SK-N-SH (cell line): ENCODE measurements around the gene ABCC3. TPM values are rescaled to one million over a fixed set of nuclear protein-coding genes. Genes with fewer than 3 reads are reported as not detected.
A peak's percentile ranks its signal among the peaks of the same experiment; 100 is the strongest.

ENCODE experiments used
- CTCF ChIA-PET: fragments of 300-600, 350-600 bp; formaldehyde crosslinking; extraction: SDS; loops from one replicate; lab custom pipeline; 2021; lab: Yijun Ruan, JAX
- POLR2A ChIA-PET: fragments of 350-600 bp; sonication (Branson Sonifier 250); formaldehyde crosslinking; extraction: SDS; loops from one replicate; lab custom pipeline; 2020; ENCODE audit warnings: antibody characterized with exemption, inconsistent platforms; lab: Yijun Ruan, JAX
- DNase-seq: peaks from one replicate; pipeline ENCODE4 v3.0.0; 2012
- H2AFZ ChIP-seq: fragments of 200-600 bp; sonication (generic); 2 replicates; pipeline ENCODE4 v1.8.1; 2016; ENCODE audit warnings: antibody characterized with exemption, mild to moderate bottlenecking, low read depth
- H3F3A ChIP-seq: fragments of 200-600 bp; sonication (generic); replicated peaks from 2 replicates; pipeline ENCODE3; 2016; ENCODE audit warnings: antibody characterized with exemption, mild to moderate bottlenecking; ENCODE audit not compliant: insufficient read depth
- H3K27ac ChIP-seq, 2 experiments: fragments of 200-500 bp in 1 of 2; fragments of 200-600 bp in 1 of 2; sonication (Bioruptor generic) in 1 of 2; sonication (generic), shearing (Covaris generic) in 1 of 2; 2 replicates each; pipeline versions ENCODE4 v1.5.1 to v1.6.1; 2014 to 2016; ENCODE audit warnings: low read depth in 2 of 2, inconsistent platforms in 1 of 2, low read length in 1 of 2, mild to moderate bottlenecking in 1 of 2, mixed read lengths in 1 of 2
- H3K27me3 ChIP-seq: fragments of 200-600 bp; sonication (generic), shearing (Covaris generic); 2 replicates; pipeline ENCODE4 v1.6.1; 2016; ENCODE audit warnings: mixed run types; ENCODE audit not compliant: insufficient read depth
- H3K36me3 ChIP-seq, 2 experiments: fragments of 200-500 bp in 1 of 2; fragments of 200-600 bp in 1 of 2; sonication (Bioruptor generic) in 1 of 2; sonication (generic) in 1 of 2; replicated peaks in 1 of 2; 2 replicates each; pipeline versions ENCODE3 to v1.5.1; 2014 to 2016; ENCODE audit warnings: low read length in 1 of 2, mild to moderate bottlenecking in 1 of 2; ENCODE audit not compliant: insufficient read depth in 2 of 2, control insufficient read depth in 1 of 2
- H3K4me1 ChIP-seq, 2 experiments: fragments of 200-500 bp in 1 of 2; fragments of 200-600 bp in 1 of 2; sonication (Bioruptor generic) in 1 of 2; sonication (generic), shearing (Covaris generic) in 1 of 2; 2 replicates each; pipeline versions ENCODE4 v1.5.1 to v1.6.1; 2014 to 2016; ENCODE audit warnings: low read depth in 1 of 2, low read length in 1 of 2, mixed run types in 1 of 2; ENCODE audit not compliant: insufficient read depth in 2 of 2, control insufficient read depth in 1 of 2
- H3K4me2 ChIP-seq: fragments of 200-600 bp; sonication (generic), shearing (Covaris generic); 2 replicates; pipeline ENCODE4 v1.6.1; 2017; ENCODE audit warnings: mixed run types
- H3K4me3 ChIP-seq, 2 experiments: fragments of 200-500 bp in 1 of 2; fragments of 200-600 bp in 1 of 2; sonication (Bioruptor generic) in 1 of 2; sonication (generic), shearing (Covaris generic) in 1 of 2; 2 replicates each; pipeline versions ENCODE4 v1.5.1 to v1.8.1; 2014 to 2016; ENCODE audit warnings: low read depth in 2 of 2, inconsistent platforms in 1 of 2, low read length in 1 of 2, mild to moderate bottlenecking in 1 of 2, mixed read lengths in 1 of 2, moderate library complexity in 1 of 2
- H3K79me2 ChIP-seq: fragments of 200-600 bp; sonication (generic); 2 replicates; pipeline ENCODE4 v1.8.1; 2017; ENCODE audit warnings: mild to moderate bottlenecking; ENCODE audit not compliant: insufficient read depth
- H3K9ac ChIP-seq: fragments of 200-600 bp; sonication (generic); 2 replicates; pipeline ENCODE4 v1.6.1; 2017; ENCODE audit warnings: mixed run types
- H3K9me2 ChIP-seq: fragments of 200-600 bp; sonication (generic); 2 replicates; pipeline ENCODE4 v1.6.1; 2017; ENCODE audit warnings: mixed run types
- H3K9me3 ChIP-seq: fragments of 200-600 bp; sonication (generic); 2 replicates; pipeline ENCODE4 v1.6.1; 2017; ENCODE audit warnings: mixed run types, mild to moderate bottlenecking, moderate library complexity
- H4K20me1 ChIP-seq: fragments of 200-600 bp; sonication (generic); 2 replicates; pipeline ENCODE4 v1.6.1; 2017; ENCODE audit warnings: mild to moderate bottlenecking, mixed run types; ENCODE audit not compliant: insufficient read depth
- POLR2AphosphoS5 ChIP-seq: IDR thresholded peaks from 2 replicates; pipeline ENCODE4 v1.6.1; 2012; ENCODE audit warnings: low read depth, low read length
- RCOR1 ChIP-seq: fragments of 150-350 bp; IDR thresholded peaks from 2 replicates; pipeline ENCODE4 v1.6.1; 2017; ENCODE audit warnings: antibody characterized with exemption, low read length
- SIN3A ChIP-seq: IDR thresholded peaks from 2 replicates; pipeline ENCODE4 v1.6.1; 2012; ENCODE audit warnings: low read depth, mild to moderate bottlenecking, low read length, moderate library complexity, borderline replicate concordance
- WGBS: methylation state at CpG from one replicate; pipeline ENCODE4 v1.1.6; 2017; ENCODE audit warnings: low lambda C conversion rate; 5-methylcytosine and 5-hydroxymethylcytosine counted together
- polyA plus RNA-seq, 3 experiments: library from polyadenylated mRNA; depleted of rRNA; stranded (reverse); fragments of >200 nt; gene quantifications; 2 replicates each; pipeline ENCODE4 v1.2.3, GENCODE V29; 2012
- TF ChIP-seq, protein P1 (sequence below): IDR thresholded peaks from 2 replicates; pipeline ENCODE4; 2012

The ABCC3 gene
- polyA plus RNA-seq, 1 of the 3 experiments (the other 2 are of a cell fraction) = 185 TPM

DNA sequence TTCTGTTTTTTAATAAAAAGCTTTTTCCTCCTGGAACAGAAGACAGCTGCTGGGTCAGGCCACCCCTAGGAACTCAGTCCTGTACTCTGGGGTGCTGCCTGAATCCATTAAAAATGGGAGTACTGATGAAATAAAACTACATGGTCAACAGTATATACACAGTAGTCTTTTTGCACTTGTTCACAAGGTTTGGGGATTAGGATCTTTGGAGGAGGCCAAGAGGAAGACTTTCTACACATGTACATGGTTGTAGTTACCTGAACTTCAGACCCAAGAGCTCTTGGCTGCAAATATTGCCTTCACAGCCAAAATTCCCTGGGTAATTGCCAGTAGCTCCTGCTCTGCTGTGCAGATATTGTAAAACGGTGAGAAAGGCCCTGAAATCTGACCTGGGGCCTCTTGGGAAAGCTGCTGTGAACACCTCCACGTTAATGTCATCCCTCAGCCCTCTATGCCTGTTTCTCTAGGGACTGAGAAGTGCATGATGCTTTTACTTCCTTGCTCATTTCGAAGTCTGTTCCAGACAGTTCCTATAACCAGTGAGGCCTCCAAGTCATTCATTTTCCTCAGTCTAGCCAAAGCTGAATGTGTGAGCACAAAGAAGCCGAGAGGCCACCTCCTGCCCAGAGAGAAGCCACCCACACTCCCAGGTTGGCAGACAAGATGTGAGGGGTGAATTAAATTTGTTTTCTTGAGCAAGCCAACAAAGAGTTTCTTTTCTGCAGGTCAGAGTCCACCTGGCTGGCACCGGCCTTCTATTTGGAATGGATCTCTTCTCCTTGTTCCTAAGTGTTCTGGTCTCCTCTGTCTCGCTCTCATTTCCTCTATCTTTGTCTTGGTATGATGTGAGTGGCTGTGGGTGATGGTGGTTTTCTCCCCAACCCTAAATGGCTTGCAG, 57.1 kb downstream of the ABCC3 start:
- Histone ChIP-seq H3K27ac (peak overlapping the region; percentile 55 to 67; a peak in 3 of 4 replicates), H3K4me2 (no peak overlapping the region), H3K9ac (no peak overlapping the region), H3K27me3 (no peaks in the 10 kb centered on the region), H3K79me2 (no peaks in the 10 kb centered on the region), H3K4me3 (no peak overlapping the region), H2AFZ (no peak overlapping the region), H3K9me2 (no peaks in the 10 kb centered on the region), H3K4me1 (peaks cover 48 to 53% of the 10 kb centered on the region in 2 experiments), H3F3A (peaks cover 47% of the 10 kb centered on the region), H3K9me3 (no peaks in the 10 kb centered on the region), H3K36me3 (peaks cover 34 to 47% of the 10 kb centered on the region in 2 experiments), H4K20me1 (peaks cover 4% of the 10 kb centered on the region; the same call in 1 of the 2 replicates)
- whole genome bisulfite sequencing = 75% methylated on average over 6 of the region's 6 CpGs
- peak; percentile 39; the same call in 1 of the 2 replicates for TF ChIP-seq SIN3A
- no peak for TF ChIP-seq RCOR1
- ChIA-PET CTCF (interaction anchor here (0.5 to 21.2 kb wide), 13 partner anchors 7 to 365 kb away, joined by 3 to 799 read pairs (median 4); partner anchors contain the start of genes ABCC3 and SPATA20), POLR2A (interaction anchor here (0.9 to 1.1 kb wide), 2 partner anchors 14 to 64 kb away, joined by 3 to 4 read pairs; no protein-coding TSS in a partner anchor)
- DNase-seq = no peak

DNA sequence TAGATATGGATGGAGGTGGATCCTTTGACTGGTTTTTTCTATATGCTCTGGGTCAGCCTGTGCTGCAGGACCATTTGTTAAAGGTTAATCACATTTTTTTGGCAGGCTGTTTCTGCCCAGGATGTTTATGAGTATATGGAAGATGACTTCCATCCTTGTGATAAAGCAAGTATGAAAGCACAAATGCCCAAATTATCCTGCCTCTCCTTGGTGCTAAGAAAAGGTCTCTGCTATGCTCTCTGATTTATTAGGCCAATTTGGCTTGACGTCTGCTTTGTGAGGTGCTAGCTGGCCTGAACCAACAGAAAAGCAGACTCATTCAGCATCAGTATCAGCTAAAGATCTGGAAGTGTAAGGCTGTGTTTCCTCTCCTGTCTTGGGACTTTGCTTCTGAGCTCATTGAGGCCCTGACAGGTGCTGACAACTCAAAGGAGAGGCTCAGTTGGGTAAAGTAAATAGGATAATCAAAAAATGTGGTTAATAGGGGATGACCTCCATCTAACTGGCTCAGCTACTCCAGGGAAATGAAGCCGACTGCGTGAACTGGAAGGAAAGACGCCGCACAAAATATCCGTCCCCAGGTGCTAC, 57.9 kb downstream of the ABCC3 start:
- Histone ChIP-seq H3K9me3 (no peaks in the 10 kb centered on the region), H3F3A (peaks cover 47% of the 10 kb centered on the region), H3K4me2 (peak overlapping the region; percentile 55; the same call in 1 of the 2 replicates), H3K9ac (no peak overlapping the region), H3K9me2 (no peaks in the 10 kb centered on the region), H2AFZ (no peak overlapping the region), H3K4me1 (peaks cover 40 to 48% of the 10 kb centered on the region in 2 experiments), H3K4me3 (no peak overlapping the region), H4K20me1 (peaks cover 4% of the 10 kb centered on the region; the same call in 1 of the 2 replicates), H3K36me3 (peaks cover 41 to 54% of the 10 kb centered on the region in 2 experiments), H3K27ac (peak overlapping the region; percentile 55 to 67; a peak in 3 of 4 replicates), H3K27me3 (no peaks in the 10 kb centered on the region), H3K79me2 (no peaks in the 10 kb centered on the region)
- ChIA-PET CTCF (interaction anchor here (1.2 to 21.2 kb wide), 9 partner anchors 8 to 278 kb away, joined by 3 to 799 read pairs (median 5); partner anchors contain the start of genes ABCC3 and SPATA20), POLR2A (interaction anchor here (1.1 kb wide), 1 partner anchor 65 kb away, joined by 3 read pairs; no protein-coding TSS in a partner anchor)
- DNase-seq = no peak
- WGBS = 72% methylated on average over 6 of the region's 6 CpGs
- TF ChIP-seq, protein P1, sequence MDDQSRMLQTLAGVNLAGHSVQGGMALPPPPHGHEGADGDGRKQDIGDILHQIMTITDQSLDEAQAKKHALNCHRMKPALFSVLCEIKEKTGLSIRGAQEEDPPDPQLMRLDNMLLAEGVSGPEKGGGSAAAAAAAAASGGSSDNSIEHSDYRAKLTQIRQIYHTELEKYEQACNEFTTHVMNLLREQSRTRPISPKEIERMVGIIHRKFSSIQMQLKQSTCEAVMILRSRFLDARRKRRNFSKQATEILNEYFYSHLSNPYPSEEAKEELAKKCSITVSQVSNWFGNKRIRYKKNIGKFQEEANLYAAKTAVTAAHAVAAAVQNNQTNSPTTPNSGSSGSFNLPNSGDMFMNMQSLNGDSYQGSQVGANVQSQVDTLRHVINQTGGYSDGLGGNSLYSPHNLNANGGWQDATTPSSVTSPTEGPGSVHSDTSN = no peak
- TF ChIP-seq POLR2AphosphoS5 (peak; percentile 3; the same call in 1 of the 2 replicates), RCOR1 (no peak; the same call in 1 of the 2 replicates)
